Measurements from ENCODE around the gene ZC3H13. TPM values are rescaled to one million over a fixed set of nuclear protein-coding genes. Genes with fewer than 3 reads are reported as not detected.

ZC3H13 gene
- polyA plus RNA-seq, 3 donors = 70.1 to 83.0 (median 73.2) TPM

- no peak for DNase-seq (ENCODE audit: low read depth in 3 of 3, low spot score in 2 of 3)
These were observed 143.5 kb downstream of the ZC3H13 start for GRCh38 chr13:45909089-45909488.

- DNase-seq (ENCODE audit: low read depth in 3 of 3, low spot score in 2 of 3) = no peak
These were observed 145.0 kb downstream of the ZC3H13 start for GRCh38 chr13:45907503-45907902.

Other genes starting within 250 kb of the ZC3H13 start
- gene SIAH3, start 201.0 kb downstream of the ZC3H13 start, polyA plus RNA-seq (ENCODE audit: insufficient read length in 3 of 3) = under 1 TPM; 0.79 to 0.91 (median 0.85) TPM
- gene CPB2, start 52.3 kb upstream of the ZC3H13 start, polyA plus RNA-seq (ENCODE audit: insufficient read length in 3 of 3) = under 1 TPM; 0.15 to 0.19 (median 0.18) TPM
- 10 to 100 TPM; 12.2 to 13.1 (median 12.5) TPM for gene LCP1, start 129.4 kb upstream of the ZC3H13 start, polyA plus RNA-seq (ENCODE audit: insufficient read length in 3 of 3)
- gene LRRC63, start 159.2 kb upstream of the ZC3H13 start, polyA plus RNA-seq (ENCODE audit: insufficient read length in 3 of 3) = under 1 TPM; 0.08 to 0.39 (median 0.11) TPM